Activated CD8-positive, alpha-beta T cell treated with anti-CD3 and anti-CD28 coated beads for 36 hours (primary cell): ENCODE measurements around the gene ZNF621. TPM values are rescaled to one million over a fixed set of nuclear protein-coding genes. Genes with fewer than 3 reads are reported as not detected.

Experiments
- ATAC-seq: fragments of 200-7000 bp; cut with Tn5 transposase; one replicate; pipeline ENCODE4 v1.10.0; 2021; ENCODE audit warnings: mild to moderate bottlenecking, moderate library complexity
- CTCF ChIA-PET: fragments of 350-600 bp; sonication (Branson Sonifier 250); formaldehyde crosslinking; loops from one replicate; lab custom pipeline; 2021; ENCODE audit warnings: antibody characterized with exemption; lab: Charles Lee
- POLR2A ChIA-PET: fragments of 350-600 bp; sonication (Branson Sonifier 250); formaldehyde crosslinking; loops from one replicate; lab custom pipeline; 2021; ENCODE audit warnings: antibody characterized with exemption; lab: Charles Lee
- DNase-seq: peaks from one replicate; pipeline ENCODE4 v3.0.0-alpha.2; 2020
- H3K27ac Mint-ChIP-seq: one replicate; pipeline ENCODE4 v1.8.0; 2021; ENCODE audit warnings: mild to moderate bottlenecking, mixed read lengths
- H3K27me3 Mint-ChIP-seq: one replicate; pipeline ENCODE4 v1.8.0; 2021; ENCODE audit warnings: mixed read lengths
- H3K36me3 Mint-ChIP-seq: one replicate; pipeline ENCODE4 v1.8.0; 2021; ENCODE audit warnings: low read depth, mixed read lengths
- H3K4me1 Mint-ChIP-seq: one replicate; pipeline ENCODE4 v1.8.0; 2021; ENCODE audit warnings: low read depth, mixed read lengths
- H3K4me3 Mint-ChIP-seq: one replicate; pipeline ENCODE4 v1.8.0; 2021; ENCODE audit warnings: mild to moderate bottlenecking, moderate library complexity, mixed read lengths
- H3K9me3 Mint-ChIP-seq: one replicate; pipeline ENCODE4 v1.8.0; 2021; ENCODE audit warnings: mixed read lengths
- intact Hi-C: fragments of 100-400 bp; cut with micrococcal nuclease; formaldehyde crosslinking; loops from one replicate; pipeline ENCODE4 v1.10.0; 2022
- total RNA-seq, 2 experiments: library from RNA; stranded (reverse); gene quantifications; one replicate each; pipeline ENCODE4 v1.2.3, GENCODE V29; 2021
- TF ChIP-seq, protein P1 (sequence below): fragments of 200-600 bp; IDR thresholded peaks from one replicate; pipeline ENCODE4 v1.8.0; 2022; ENCODE audit warnings: antibody characterized with exemption, mild to moderate bottlenecking

The ZNF621 gene
- total RNA-seq, 2 experiments from 2014 or later, result 18.5 to 19.1 TPM

DNA sequence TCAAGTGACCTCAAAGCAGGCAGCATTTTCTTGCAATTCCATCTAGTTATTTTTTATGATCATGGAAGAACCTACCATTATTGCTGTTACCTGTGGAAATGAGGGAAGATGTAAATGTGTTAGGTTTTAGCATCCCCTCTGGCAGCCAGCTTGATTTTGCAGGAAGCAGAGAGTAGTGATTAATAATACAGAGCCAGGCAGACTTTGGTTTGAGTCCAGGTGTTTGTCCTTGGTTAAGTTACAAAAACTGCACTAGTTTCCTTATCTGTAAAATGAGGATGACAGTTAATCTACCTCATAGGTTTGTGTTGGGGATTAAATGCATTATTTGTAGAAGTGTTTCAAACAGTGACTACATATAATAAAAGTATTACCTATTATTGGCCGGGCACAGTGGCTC is 6.7 kb upstream of the ZNF621 start:
- Mint-ChIP-seq H3K27me3 (no peaks in the 10 kb centered on the region), H3K27ac (no peak overlapping the region), H3K4me1 (no peaks in the 10 kb centered on the region), H3K9me3 (no peaks in the 10 kb centered on the region), H3K4me3 (no peak overlapping the region), H3K36me3 (peaks cover 11% of the 10 kb centered on the region)
- DNase-seq (no peak), ATAC-seq (no peak)
- TF ChIP-seq, protein P1, sequence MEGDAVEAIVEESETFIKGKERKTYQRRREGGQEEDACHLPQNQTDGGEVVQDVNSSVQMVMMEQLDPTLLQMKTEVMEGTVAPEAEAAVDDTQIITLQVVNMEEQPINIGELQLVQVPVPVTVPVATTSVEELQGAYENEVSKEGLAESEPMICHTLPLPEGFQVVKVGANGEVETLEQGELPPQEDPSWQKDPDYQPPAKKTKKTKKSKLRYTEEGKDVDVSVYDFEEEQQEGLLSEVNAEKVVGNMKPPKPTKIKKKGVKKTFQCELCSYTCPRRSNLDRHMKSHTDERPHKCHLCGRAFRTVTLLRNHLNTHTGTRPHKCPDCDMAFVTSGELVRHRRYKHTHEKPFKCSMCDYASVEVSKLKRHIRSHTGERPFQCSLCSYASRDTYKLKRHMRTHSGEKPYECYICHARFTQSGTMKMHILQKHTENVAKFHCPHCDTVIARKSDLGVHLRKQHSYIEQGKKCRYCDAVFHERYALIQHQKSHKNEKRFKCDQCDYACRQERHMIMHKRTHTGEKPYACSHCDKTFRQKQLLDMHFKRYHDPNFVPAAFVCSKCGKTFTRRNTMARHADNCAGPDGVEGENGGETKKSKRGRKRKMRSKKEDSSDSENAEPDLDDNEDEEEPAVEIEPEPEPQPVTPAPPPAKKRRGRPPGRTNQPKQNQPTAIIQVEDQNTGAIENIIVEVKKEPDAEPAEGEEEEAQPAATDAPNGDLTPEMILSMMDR, result no peak
- POLR2A ChIA-PET, result no interaction called here
- CTCF ChIA-PET, result interaction anchor here (1.3 kb wide), 1 partner anchor 10 kb away, joined by 5 read pairs; no protein-coding TSS in a partner anchor
- intact Hi-C loops, result no loop called here

DNA sequence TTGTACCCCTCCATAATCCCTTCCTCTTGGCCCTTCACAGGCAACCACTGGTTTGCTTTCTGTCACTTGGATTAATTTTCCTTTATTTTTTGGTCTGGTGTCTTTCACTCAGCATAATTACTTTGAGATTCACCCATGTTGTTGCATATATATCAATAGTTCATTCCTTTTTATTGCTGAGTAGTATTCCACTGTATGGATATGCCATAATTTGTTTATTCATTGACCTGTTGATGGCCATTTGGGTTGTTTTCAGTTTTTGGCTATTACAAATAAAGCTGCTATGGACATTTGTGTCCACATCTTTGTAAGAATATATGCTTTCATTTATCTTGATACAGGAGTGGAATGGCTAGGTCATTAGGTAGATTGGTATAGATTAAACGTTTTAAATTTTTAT is 5.9 kb upstream of the ZNF621 start:
- ChIA-PET POLR2A (no interaction called here), CTCF (interaction anchor here (1.3 kb wide), 1 partner anchor 11 kb away, joined by 5 read pairs; no protein-coding TSS in a partner anchor)
- H3K9me3 Mint-ChIP-seq, result no peaks in the 10 kb centered on the region
- no peak overlapping the region for H3K27ac Mint-ChIP-seq
- TF ChIP-seq, protein P1, result no peak
- DNase-seq (no peak), ATAC-seq (no peak)
- no peaks in the 10 kb centered on the region for H3K27me3 Mint-ChIP-seq
- intact Hi-C loops, result no loop called here
- no peak overlapping the region for H3K4me3 Mint-ChIP-seq
- peaks cover 11% of the 10 kb centered on the region for H3K36me3 Mint-ChIP-seq
- peaks cover 2% of the 10 kb centered on the region for H3K4me1 Mint-ChIP-seq

DNA sequence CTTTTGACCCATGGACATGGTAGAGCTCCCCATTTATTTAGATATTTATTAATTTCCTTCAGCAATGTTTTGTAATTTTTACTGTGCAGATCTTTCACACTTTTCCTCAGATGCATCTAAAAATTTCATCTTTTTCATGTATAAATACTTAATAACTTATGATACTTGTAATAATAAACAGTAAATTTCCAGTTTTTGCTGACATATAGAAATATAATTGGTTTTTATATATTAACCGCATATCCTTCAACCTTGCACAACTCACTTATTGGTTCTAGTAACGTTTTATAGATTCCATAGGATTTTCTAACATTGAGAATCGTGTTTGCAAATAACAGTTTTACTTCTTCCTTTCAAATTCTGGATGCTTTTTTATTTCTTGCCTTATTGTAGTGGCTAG is 3.5 kb upstream of the ZNF621 start:
- Mint-ChIP-seq H3K27ac (no peak overlapping the region), H3K4me1 (peaks cover 13% of the 10 kb centered on the region), H3K4me3 (no peak overlapping the region), H3K27me3 (no peaks in the 10 kb centered on the region), H3K36me3 (peaks cover 5% of the 10 kb centered on the region), H3K9me3 (no peaks in the 10 kb centered on the region)
- POLR2A ChIA-PET, result no interaction called here
- intact Hi-C loops, result no loop called here
- TF ChIP-seq, protein P1, result no peak
- no peak for ATAC-seq
- CTCF ChIA-PET, result no interaction called here
- no peak for DNase-seq

DNA sequence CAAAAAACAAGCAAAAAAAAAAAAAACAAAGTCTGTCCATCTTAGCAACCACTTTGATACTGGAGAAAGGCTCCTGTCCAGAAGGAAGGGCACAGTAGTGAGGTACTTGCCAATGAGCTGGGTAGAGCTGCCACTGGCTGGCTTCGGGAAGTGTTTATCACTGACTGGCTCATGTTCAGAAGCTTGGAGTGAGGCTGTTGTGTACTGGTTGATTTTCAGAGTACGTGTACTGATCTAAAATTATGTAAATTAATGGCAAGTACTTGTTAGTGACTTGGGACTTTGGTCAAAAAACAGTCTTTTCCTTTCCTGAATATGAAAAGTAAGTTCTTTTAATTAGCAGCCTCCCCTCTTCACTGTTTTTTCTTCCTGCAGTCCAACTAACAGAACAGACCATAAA is 979 bp upstream of the ZNF621 start:
- CTCF ChIA-PET, result interaction anchor here (0.8 to 1.0 kb wide), 3 partner anchors 46 to 332 kb away, joined by 3 to 4 read pairs (median 3); no protein-coding TSS in a partner anchor
- TF ChIP-seq, protein P1, result no peak
- no peaks in the 10 kb centered on the region for H3K9me3 Mint-ChIP-seq
- DNase-seq, result no peak
- ATAC-seq, result no peak
- POLR2A ChIA-PET, result interaction anchor here (0.9 to 1.8 kb wide), 7 partner anchors 10 to 71 kb away, joined by 3 to 11 read pairs (median 4); partner anchors contain the start of genes RPL14, ZNF619 and ZNF620
- peak overlapping the region; percentile 90 for H3K4me3 Mint-ChIP-seq
- H3K36me3 Mint-ChIP-seq, result peaks cover 23% of the 10 kb centered on the region
- intact Hi-C loops, result no loop called here
- peaks cover 23% of the 10 kb centered on the region for H3K4me1 Mint-ChIP-seq
- H3K27me3 Mint-ChIP-seq, result no peaks in the 10 kb centered on the region
- H3K27ac Mint-ChIP-seq, result peak overlapping the region; percentile 91

DNA sequence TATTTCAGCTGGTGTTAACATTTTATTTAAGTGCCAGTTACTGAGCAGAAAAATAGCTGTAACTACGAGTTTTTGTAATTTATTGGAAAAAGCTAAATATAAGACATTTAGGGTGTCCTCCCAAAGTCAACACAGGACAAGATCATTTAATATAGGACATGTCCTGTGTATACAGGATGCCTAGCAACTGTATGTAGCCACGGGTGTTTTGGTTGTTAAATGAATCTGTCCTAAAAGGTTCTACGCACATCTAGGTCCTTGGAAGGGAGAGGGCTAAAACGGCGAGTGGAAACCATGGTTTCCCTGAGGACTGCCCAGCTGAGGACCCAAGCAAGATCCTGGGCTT is 565 bp upstream of the ZNF621 start:
- H3K4me1 Mint-ChIP-seq, result peaks cover 23% of the 10 kb centered on the region
- H3K27me3 Mint-ChIP-seq, result no peaks in the 10 kb centered on the region
- H3K36me3 Mint-ChIP-seq, result peaks cover 25% of the 10 kb centered on the region
- TF ChIP-seq, protein P1, result no peak
- no peaks in the 10 kb centered on the region for H3K9me3 Mint-ChIP-seq
- ChIA-PET CTCF (interaction anchor here (0.8 to 2.0 kb wide), 4 partner anchors 19 to 333 kb away, joined by 3 to 6 read pairs (median 4); no protein-coding TSS in a partner anchor), POLR2A (interaction anchor here (0.7 to 1.8 kb wide), 9 partner anchors 10 to 72 kb away, joined by 3 to 11 read pairs (median 4); partner anchors contain the start of genes RPL14, ZNF619 and ZNF620)
- no peak for ATAC-seq
- peak overlapping the region; percentile 90 for H3K4me3 Mint-ChIP-seq
- intact Hi-C loops, result no loop called here
- peak overlapping the region; percentile 91 for H3K27ac Mint-ChIP-seq
- no peak for DNase-seq
